GM18868 (cell line): ENCODE measurements around the gene VEGFC.

Experiments
- ATAC-seq: cut with Tn5 transposase; IDR thresholded peaks from one replicate; pipeline ENCODE4 v1.9.1; 2021; ENCODE audit warnings: mild to moderate bottlenecking, moderate library complexity; ENCODE audit not compliant: unreplicated experiment

VEGFC gene

DNA sequence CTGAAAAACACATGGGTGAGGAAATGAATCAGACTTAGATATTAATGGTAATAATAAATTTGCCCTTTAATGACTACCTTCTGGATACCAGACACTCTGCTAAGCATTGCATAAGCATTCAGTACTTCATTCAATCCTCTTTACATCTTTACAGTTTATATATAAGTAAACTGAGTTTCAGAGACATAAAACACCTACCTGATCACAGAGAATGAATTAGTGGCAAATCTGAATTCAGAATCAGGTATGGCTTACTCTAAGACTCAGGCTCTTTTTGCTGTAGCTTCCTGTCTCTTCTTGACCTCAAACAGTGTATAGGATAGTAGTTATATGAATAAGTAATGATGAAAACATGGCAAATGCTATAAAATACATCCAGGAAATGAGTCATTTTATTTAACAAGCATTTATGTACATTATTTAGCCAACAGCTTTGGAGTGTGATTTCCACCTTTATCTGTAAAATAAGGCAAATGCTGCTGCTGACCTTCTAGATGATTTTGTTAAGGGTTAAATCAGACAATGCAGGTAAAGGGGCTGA, 83.9 kb downstream of the VEGFC start:
- no peak for ATAC-seq

- ATAC-seq, result no peak
These were observed 102.0 kb downstream of the VEGFC start for GRCh38 chr4:176690716-176691115.

GRCh38 chr4:176680668-176681180, 112.0 kb downstream of the VEGFC start:
- ATAC-seq, result no peak

DNA sequence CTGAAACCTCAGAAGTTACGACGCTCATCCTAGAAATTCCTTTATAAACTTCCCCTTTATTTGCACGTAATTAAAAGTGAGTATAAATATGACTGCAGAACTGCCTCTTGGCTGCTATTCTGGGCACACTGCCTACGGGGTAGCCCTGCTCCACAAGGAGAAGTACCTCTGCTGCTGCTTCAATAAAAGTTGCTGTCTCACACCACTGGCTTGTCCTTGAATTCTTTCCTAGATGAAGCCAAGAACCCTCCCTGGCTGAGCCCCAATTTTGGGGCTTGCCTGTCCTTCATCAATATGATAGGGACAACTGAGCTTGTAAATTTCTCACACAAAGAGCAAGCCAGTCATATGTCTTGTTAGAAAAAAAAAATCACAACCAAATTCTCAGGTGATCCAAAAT, 115.8 kb downstream of the VEGFC start:
- no peak for ATAC-seq

GRCh38 chr4:176675810-176676209, 116.9 kb downstream of the VEGFC start:
- no peak for ATAC-seq

DNA sequence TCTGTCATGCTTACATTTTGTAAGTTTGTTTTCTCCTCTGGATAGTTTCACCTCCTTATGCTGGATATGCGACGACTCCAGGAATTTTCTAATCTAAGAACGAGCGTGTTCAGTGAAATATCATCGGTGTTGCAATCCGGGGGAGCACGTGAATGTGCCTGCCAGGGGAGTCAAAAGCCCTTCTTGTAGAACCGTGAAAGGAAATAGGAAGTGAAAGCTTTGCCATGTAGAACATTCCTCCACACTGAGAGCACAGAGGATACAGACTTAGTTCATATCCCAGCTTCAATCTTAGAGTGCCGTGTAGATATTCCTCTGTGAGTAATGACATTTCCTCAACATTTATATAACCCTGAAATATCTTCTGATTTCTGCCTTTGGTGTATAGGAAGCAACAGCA, 121.2 kb downstream of the VEGFC start:
- ATAC-seq, result no peak

- no peak for ATAC-seq
These were observed 124.4 kb downstream of the VEGFC start for GRCh38 chr4:176668324-176668723.

DNA sequence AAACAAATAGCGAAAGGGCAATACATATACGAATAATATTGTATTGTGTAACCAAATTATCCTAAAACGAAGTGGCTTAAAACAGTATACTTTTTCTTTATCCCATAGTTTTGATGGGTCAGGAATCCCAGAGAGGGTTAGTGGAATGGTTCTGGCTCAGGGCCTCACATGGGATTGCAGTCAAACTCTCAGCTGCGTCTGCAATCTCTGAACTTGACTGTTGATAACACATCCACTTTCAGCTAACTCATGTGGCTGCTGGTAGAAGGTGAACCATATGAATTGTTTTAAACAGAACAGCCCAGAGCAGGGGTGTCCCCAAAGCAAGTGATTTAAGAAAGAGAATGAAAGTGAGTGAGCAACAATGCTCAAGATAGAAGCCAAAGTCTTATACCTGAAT, 127.8 kb downstream of the VEGFC start:
- no peak for ATAC-seq

GRCh38 chr4:176660561-176660960, 132.2 kb downstream of the VEGFC start:
- ATAC-seq, result no peak

- no peak for ATAC-seq
These were observed 136.6 kb downstream of the VEGFC start for GRCh38 chr4:176656108-176656507.

DNA sequence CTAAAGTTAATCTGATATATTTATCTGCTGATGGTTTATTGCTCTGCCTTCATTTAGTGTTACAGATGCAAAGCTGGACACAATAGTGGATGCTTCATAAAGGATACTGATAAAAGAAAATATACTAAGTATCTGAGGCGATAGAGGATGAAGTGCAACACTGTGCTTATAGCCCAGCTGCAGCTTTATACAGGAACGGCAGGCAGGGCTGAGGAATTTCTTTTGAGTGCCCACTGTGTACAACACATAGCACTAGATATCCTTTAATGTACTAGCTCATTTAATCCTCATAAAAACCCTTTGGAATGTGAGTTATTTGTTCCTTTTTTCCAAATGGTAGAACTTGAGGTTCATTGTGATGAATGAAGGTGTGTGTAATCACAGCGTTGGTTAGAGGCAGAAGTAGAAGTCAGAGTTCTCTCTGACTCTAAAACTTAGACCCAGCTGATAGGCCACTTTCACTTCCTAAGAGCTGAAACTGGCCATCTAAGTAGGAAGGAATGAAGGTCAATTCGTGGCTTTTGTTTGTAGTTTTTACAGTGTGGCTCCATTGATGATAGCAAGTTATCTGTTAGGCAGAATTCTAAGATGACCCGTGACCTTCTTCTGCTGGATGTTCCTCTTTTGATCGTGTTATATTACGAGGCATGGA, 138.0 kb downstream of the VEGFC start:
- no peak for ATAC-seq

DNA sequence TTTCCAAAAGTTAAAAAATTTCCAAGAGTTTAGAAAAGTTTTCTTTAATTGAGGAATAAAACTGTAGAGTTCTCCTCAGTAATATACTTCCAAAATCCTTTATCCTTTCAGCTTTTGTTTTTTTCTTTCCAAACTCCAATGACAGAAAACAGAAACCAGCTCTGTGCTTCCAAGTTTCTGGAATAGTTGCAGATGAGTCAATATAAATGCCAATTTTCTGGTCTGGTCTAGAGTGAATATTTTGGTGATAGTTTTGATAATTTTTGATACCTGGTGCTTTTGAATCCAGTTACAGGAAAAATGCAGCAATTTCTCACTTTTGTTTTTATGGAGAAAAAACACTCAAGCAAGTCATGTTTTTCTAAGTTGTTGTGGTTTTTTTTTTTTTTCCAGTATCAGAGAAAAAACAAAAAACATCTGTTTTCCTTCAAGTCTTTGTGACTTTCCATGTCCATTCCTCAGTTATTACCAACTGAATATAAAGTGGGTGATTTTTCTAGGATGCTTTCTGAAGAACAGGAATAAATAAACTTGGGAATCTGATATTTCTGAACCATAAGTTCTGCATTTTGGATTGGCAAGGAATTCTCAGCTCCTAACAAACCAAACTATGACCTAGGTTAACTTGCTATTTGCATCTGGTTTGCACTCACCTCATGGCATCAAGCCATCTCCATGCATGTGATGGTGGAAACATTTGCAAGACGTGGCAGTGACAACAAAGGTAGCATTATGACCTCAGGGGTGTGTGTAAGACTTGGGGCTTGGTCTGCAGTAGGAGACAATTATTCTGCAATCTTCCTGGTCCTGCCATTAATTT, 139.1 kb downstream of the VEGFC start:
- ATAC-seq, result no peak

- ATAC-seq, result no peak
These were observed 146.4 kb downstream of the VEGFC start for GRCh38 chr4:176646311-176646710.

DNA sequence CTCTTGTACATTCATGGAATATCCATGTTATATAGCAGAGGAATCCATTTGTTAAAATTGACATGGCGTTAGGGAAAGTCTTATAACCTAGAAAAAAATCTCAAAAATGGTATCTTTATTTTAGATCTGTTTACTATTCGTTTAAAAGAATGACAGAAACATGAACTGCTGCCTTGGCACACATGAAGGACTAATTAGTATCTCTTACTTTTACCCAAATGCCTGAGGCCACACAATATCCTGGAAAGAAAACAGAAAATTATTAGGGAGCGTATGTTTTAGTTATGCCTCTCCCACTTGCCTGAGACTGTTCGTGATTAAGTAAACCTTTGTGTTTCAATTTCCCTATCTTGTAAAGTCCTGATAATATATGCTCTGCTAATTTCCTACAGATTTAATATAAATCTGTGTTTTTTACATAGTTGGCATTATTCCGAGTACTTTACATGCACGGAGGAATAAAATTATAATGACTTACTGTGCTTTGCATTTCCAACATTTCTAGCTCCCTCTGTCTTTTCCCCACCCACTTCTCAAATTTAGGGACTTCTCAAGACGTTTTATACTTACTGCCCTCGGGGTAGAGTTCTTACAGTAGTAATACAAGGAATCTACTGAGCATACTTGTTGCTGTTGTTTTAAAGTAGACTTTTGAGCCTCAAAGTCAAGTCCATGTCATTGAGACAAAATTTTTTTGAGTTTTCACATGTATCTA, 147.3 kb downstream of the VEGFC start:
- no peak for ATAC-seq

DNA sequence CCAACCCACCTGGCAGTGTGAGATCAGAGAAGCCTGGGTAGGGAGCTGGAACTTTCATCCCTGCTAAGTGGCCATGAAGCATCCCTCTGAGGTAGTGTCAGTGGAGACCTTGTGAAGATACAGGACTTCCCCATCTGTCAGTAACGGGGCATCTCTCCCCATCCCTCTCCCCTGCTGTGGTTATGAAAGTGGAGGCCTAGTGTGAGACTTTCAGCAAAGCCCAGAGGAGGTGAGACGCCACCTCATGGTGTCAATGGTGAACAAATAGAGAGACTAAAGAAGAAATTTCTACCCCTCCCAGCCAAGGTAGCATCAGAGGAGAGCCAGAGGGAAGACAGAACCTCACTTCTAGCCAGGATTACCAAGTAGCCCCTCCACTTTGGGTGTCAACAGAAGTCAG, 150.2 kb downstream of the VEGFC start:
- peak; percentile 93 for ATAC-seq

- ATAC-seq, result no peak
These were observed 151.5 kb downstream of the VEGFC start for GRCh38 chr4:176641237-176641636.

DNA sequence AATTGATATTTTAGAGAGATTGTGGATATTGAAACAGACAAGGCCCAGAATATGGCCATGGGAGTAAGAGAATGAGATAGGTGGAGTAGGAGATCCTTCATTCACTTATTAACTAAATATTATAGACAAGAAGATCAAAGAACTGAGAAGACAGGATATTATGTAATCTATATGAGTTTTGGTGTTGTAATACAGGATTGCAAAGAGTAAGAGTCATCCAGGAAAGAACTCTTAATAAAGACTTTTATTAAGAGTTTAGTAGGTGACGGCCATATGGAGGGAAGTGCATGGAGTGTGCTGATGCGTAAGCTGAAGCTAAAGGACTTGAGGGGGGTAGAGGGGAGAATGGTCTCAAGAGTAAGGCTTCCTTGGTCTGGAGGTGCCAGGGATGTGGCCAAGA, 153.7 kb downstream of the VEGFC start:
- ATAC-seq, result no peak

GRCh38 chr4:176636292-176636691, 156.4 kb downstream of the VEGFC start:
- no peak for ATAC-seq

GRCh38 chr4:176635372-176636261, 157.1 kb downstream of the VEGFC start:
- ATAC-seq, result no peak
